HFFc6 (cell line): ENCODE results near the gene CLSTN2. TPM values are rescaled to one million over a fixed set of nuclear protein-coding genes. Genes with fewer than 3 reads are reported as not detected.

Experiments
- DNase-seq: peaks from one replicate; pipeline ENCODE4 v3.0.0-alpha.2; 2018
- H3K27ac Mint-ChIP-seq: 2 replicates; pipeline ENCODE4 v1.8.0; 2020; ENCODE audit warnings: mild to moderate bottlenecking, mixed read lengths
- H3K27me3 Mint-ChIP-seq: 2 replicates; pipeline ENCODE4 v1.8.0; 2021; ENCODE audit warnings: mild to moderate bottlenecking, moderate library complexity, mixed read lengths; ENCODE audit not compliant: insufficient read depth
- H3K36me3 Mint-ChIP-seq: 2 replicates; pipeline ENCODE4 v1.8.0; 2021; ENCODE audit warnings: low read depth, mixed read lengths
- H3K4me1 Mint-ChIP-seq: 2 replicates; pipeline ENCODE4 v1.8.0; 2020; ENCODE audit warnings: low read depth, mixed read lengths
- H3K4me3 Mint-ChIP-seq: 2 replicates; pipeline ENCODE4 v1.8.0; 2020; ENCODE audit warnings: mild to moderate bottlenecking, moderate library complexity, mixed read lengths
- H3K9me3 Mint-ChIP-seq: 2 replicates; pipeline ENCODE4 v1.8.0; 2020; ENCODE audit warnings: mild to moderate bottlenecking, mixed read lengths
- total RNA-seq, 6 experiments: library from RNA; stranded (reverse); fragmentation: NEBNext Ultra II Directional; extraction: Animal tissue kit (Norgen Biotek cat#: 25700); gene quantifications; 2 replicates in 1 of 6; 3 replicates in 5 of 6; pipeline ENCODE4 v1.2.3, GENCODE V29; 2021
- TF ChIP-seq, protein P1 (sequence below): fragments of 200-600 bp; sonication (generic); IDR thresholded peaks from 2 replicates; pipeline ENCODE4 v1.5.0; 2021; ENCODE audit warnings: antibody characterized with exemption, mild to moderate bottlenecking

Gene CLSTN2
- total RNA-seq, 6 experiments from 2014 or later: 0.05 TPM; not detected in 5

DNA sequence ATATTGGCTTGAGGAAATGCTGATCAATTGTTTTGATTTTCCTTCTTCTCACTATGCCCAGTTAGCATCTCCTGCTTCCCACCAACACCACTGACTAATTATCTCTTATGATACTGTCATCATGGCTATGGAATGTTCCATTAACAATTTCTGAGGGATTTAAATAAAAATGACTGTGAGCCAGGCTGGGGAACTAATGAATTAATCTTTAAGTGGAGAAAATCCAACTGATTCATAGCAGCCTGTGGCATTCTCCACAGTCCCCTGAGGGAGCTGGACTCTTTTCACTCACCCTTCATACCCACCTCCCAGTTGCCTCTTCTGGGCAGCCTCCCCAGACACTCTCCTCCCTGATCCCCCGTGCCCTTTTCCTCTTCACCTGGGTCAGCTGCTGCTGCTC lies 353.6 kb downstream of the CLSTN2 start:
- H3K4me3 Mint-ChIP-seq: no peak overlapping the region
- H3K27ac Mint-ChIP-seq: no peak overlapping the region
- peaks cover 8% of the 10 kb centered on the region; the same call in 1 of the 2 replicates for H3K36me3 Mint-ChIP-seq
- DNase-seq: no peak
- no peaks in the 10 kb centered on the region; the same call in none of the 2 replicates for H3K27me3 Mint-ChIP-seq
- no peaks in the 10 kb centered on the region for H3K4me1 Mint-ChIP-seq
- TF ChIP-seq, protein P1, sequence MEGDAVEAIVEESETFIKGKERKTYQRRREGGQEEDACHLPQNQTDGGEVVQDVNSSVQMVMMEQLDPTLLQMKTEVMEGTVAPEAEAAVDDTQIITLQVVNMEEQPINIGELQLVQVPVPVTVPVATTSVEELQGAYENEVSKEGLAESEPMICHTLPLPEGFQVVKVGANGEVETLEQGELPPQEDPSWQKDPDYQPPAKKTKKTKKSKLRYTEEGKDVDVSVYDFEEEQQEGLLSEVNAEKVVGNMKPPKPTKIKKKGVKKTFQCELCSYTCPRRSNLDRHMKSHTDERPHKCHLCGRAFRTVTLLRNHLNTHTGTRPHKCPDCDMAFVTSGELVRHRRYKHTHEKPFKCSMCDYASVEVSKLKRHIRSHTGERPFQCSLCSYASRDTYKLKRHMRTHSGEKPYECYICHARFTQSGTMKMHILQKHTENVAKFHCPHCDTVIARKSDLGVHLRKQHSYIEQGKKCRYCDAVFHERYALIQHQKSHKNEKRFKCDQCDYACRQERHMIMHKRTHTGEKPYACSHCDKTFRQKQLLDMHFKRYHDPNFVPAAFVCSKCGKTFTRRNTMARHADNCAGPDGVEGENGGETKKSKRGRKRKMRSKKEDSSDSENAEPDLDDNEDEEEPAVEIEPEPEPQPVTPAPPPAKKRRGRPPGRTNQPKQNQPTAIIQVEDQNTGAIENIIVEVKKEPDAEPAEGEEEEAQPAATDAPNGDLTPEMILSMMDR: no peak
- peaks cover 52% of the 10 kb centered on the region for H3K9me3 Mint-ChIP-seq

DNA sequence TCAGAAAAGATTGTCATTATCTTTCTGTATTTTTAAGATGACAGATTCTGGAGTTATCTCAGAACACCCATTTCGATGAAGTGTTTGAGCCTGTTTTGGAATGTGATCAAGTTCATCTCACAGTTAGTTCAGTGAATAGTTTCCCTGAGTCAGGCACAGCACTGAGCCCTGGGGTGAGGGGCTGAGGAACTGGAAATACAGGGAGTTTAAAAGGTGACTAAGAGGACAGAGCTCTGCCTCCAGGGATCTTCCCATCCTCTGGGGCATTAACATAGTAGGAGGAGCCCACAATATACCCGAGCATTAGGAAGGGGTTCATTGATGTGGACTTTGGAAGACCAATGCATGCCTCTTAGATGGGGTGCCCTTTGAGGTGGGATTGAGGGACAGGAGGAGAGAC lies 355.1 kb downstream of the CLSTN2 start:
- Mint-ChIP-seq H3K27me3 (no peaks in the 10 kb centered on the region; the same call in none of the 2 replicates), H3K4me1 (no peaks in the 10 kb centered on the region), H3K4me3 (no peak overlapping the region), H3K27ac (no peak overlapping the region), H3K9me3 (peaks cover 57% of the 10 kb centered on the region), H3K36me3 (peaks cover 8% of the 10 kb centered on the region; the same call in 1 of the 2 replicates)
- no peak for DNase-seq
- TF ChIP-seq, protein P1: no peak

DNA sequence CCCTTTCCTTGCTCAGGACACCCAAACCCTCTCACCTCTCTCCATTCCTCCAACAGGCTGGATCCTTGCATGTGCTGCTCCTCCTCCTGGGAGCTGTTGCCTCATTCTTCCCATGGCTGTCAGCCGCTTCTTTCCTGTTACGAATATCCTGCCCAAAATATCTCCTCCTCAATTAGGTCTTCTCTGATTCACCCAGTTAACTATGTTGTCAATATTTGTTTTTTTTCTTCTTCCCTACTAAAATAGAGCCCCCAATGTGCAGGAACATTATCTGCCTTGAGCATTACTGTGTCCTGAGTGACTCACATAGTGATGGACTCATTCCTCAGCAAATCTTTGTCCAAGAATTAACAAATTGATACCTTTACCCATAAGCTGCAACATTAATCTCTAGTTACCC lies 357.2 kb downstream of the CLSTN2 start:
- no peak for DNase-seq
- no peak overlapping the region for H3K27ac Mint-ChIP-seq
- no peaks in the 10 kb centered on the region; the same call in 1 of the 2 replicates for H3K27me3 Mint-ChIP-seq
- H3K4me3 Mint-ChIP-seq: no peak overlapping the region
- peaks cover 8% of the 10 kb centered on the region; the same call in 1 of the 2 replicates for H3K36me3 Mint-ChIP-seq
- no peaks in the 10 kb centered on the region for H3K4me1 Mint-ChIP-seq
- TF ChIP-seq, protein P1: no peak
- peaks cover 50% of the 10 kb centered on the region for H3K9me3 Mint-ChIP-seq

DNA sequence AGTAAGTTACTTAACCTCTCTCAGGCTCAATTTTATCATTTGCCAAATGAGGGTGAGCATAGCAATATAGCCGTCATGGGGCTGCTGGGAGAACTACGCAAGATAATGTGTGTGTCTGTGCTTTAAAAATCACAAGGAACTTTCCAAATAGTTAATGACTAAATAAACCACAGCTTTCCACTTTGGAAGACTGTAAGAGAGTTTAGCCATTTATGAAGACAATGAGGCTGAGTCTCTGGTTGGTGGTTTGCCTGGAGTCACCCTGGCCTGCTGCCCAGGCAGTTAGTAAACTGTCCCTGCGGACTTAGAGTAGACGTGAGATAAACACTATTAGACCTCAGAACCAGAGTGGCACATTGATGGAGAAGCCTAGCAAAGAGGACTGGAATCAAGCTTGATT lies 357.7 kb downstream of the CLSTN2 start:
- Mint-ChIP-seq H3K27me3 (no peaks in the 10 kb centered on the region; the same call in 1 of the 2 replicates), H3K36me3 (peaks cover 8% of the 10 kb centered on the region; the same call in 1 of the 2 replicates), H3K4me1 (no peaks in the 10 kb centered on the region), H3K4me3 (no peak overlapping the region), H3K9me3 (peaks cover 48% of the 10 kb centered on the region), H3K27ac (no peak overlapping the region)
- no peak for DNase-seq
- TF ChIP-seq, protein P1: no peak

DNA sequence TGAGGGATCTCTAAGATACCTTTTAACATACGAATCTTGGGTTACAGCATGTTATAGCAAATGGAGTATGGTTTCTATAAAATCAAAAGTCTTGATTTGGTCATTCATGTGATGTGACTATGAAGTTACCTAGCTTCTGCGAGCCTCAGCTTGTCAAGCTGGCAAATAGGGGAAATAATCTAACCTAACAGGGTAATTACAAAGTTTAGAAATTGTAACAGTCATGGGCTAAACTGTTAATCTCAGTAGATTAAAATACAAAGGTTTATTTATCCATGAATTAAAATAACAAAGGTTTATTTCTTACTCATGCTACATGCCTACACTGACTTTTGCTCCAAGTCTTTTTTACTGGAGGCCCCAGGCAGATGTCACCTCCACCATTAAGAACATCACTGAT lies 359.1 kb downstream of the CLSTN2 start:
- H3K27ac Mint-ChIP-seq: no peak overlapping the region
- DNase-seq: no peak
- H3K4me1 Mint-ChIP-seq: no peaks in the 10 kb centered on the region
- H3K36me3 Mint-ChIP-seq: peaks cover 8% of the 10 kb centered on the region; the same call in 1 of the 2 replicates
- H3K27me3 Mint-ChIP-seq: no peaks in the 10 kb centered on the region; the same call in 1 of the 2 replicates
- no peak overlapping the region for H3K4me3 Mint-ChIP-seq
- peaks cover 43% of the 10 kb centered on the region for H3K9me3 Mint-ChIP-seq
- TF ChIP-seq, protein P1: no peak
